ENCODE data around the gene APC2. TPM values are rescaled to one million over a fixed set of nuclear protein-coding genes. Genes with fewer than 3 reads are reported as not detected.

Gene APC2
- total RNA-seq, 1 donor from 2014 or later = 0.59 TPM

DNA sequence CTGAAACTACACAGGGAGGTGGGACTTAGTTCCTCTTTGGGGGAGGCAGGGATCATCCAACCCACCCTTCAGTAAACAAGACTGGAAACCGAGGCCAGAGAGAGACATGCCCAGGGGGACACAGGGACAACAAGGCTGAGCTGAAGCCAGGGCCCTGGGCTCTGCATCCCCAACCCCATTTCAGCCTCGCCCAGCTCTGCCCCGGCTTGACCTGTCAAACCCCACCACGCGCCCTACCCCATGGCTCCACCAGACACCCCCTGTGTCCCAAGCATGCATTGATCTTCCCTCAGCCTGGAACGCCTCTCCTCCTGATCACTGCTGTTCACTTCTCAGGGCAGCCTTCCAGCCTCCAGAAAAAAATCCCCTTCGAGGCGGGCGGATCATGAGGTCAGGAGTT is 2.0 kb upstream of the APC2 start:
- DNase-seq = no peak

DNA sequence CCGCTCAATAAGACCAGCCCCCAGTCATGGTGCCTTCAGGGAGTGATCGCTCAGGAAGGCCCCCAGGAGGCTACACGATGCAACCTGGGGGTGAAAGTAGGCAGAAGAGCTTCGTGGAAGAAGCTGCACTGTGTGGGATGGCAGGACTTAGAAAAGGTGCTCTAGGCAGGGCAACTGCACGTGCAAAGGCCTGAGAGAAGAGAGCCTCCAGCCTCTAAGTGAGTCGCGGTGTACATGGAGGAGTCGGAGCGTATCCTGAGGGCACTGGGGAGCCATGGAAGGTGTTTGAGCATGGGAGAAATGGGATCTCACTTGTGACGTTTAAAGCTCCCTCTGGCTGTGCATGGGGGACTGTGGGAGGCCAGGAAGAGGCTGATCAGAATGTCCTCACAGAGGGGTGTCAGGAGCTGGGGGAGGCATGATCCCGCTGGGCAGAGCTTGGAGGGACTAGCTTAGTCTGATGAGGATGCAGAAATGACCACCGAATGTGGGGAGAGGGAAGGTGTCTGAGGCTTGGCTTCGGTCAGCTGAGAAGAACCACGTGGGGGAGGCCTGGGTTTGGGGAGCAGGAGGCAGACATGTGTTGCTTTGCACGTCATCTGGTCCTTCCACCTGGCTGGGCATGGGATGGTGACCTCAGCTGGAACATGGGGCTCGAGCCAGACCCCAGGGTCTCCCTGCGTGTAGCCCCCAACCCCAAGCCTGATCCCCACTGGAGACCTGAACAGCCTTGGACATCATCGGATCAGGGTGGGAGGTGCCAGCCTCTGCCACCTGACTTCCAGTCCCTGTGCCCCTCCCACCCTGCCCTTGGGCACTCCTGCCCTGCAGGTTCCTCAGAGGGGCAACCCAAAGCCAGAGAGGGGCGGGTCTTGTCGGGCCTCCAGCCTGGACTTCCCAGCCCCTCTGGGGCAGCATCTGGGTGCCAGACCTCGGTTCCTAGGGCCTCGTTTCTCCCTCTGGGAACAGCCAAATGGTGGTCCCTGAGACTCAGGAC is 1.1 kb downstream of the APC2 start:
- no peak for DNase-seq

DNA sequence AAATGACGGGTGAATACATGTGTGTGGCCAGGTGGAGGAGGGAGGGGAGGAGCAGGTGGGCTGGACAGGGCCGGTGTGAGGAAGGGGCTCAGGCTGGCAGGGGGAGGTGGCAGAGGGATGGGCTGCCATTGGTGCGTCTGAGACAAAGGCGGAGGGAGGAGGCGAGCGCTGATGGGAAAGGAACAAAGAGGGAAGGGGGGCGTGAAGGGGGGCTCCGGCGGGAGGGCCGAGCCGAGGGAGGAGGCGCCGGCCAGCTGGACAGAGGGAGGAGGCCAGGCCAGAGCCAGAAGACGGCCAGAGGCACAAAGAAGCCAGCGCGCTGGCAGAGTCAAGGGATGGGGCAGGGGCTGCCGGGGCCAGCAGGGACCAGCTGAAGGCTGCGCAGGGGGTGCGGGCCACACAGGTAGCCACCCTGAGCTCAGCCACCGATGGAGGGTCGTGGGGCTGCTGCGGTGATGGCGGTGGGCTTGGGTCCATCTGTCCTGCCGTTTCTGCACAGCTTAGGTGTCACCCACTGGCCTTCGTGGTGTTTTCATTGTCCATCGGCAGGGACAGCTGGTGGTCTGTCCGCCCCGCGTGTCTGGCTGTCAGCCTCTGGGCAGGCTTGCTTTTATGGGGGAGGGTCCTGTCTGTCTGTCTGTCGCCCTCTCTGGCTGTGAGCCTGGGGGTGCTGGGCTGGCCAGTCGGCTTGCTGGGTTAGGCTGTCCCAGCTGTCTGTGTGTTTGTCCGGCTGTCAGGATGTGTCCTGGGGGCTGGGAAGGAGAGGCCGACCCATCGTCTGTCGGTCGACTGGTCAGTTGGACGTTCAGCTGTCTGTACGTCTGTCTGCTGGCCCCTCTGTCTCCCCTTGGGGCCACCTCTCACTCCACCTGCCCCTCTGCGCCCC is 2.2 kb downstream of the APC2 start:
- DNase-seq = no peak

DNA sequence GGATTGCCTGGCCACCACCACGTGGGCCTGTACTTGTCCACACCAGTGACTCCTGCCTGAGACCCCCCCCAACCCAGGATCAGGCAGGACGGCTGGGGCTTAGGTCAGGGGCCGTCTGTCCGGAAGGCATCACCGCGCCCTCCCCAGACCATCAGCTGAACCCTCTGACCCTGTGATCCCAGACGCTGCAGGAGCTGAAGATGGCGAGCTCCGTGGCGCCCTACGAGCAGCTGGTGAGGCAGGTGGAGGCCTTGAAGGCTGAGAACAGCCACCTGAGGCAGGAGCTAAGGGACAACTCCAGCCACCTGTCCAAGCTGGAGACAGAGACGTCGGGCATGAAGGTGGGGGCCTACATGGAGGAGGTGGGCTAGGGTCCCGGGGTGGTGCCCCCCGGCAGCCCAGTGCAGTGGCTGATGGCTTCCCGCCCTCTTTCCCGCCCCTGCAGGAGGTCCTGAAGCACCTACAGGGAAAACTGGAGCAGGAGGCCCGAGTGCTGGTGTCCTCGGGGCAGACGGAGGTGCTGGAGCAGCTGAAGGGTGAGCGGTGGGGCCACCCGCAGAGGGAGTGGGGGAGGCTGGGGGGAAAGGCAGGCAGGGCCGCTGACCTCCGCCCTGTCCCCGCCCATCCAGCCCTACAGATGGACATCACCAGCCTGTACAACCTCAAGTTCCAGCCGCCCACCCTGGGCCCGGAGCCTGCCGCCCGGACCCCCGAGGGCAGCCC is 3.0 kb downstream of the APC2 start:
- no peak for DNase-seq

DNA sequence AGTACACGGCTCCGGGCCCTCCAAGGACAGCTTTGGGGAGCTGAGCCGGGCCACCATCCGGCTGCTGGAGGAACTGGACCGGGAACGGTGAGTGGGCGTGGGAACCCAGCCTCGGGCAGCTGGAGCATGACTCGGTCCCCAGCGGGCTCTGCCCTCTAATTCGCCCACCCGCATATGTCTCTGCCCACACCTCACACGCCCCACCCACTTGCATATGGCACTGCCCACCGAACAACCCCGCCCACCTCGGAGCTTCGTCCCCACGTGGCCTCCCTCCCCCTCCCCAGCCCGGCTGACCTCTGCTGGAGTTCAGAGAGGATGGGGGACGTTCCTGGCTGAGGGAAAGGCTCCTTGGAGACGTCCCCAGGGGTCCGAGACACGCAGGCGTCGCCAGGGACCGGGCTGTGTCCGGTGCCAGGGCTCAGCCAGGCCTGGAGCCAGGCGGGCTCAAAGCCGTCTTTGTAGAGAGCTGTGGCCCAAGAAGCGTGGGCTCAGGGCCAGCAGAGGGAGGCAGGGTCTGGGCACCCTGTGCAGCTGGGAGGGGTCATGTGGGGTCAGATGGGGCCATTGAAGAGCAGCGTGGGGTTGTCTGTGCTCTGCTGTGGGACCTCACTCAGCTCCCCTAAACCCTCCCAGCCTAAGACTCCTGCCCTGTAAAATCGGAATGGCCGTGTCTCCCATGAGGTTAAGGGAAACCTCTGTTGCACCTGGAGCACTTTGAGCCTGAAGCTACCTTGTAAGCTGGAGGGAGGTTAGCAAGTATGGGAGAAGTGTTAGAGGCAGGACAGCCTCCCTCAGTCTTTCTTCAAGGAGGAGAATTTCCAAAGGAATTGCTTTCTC is 3.8 kb downstream of the APC2 start:
- no peak for DNase-seq

DNA sequence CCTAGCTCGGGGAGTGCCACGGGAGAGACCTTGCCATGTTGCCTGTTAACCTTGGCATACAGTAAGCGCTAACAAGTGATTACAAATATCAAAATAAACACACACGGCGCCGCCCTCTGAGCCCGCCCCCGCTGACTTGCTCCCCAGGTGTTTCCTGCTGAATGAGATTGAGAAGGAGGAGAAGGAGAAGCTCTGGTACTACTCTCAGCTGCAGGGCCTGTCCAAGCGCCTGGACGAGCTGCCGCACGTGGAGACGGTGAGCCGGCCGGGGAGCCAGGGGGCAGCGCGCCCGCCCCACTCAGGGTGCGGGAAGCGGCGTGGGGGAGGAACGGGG is 5.0 kb downstream of the APC2 start:
- no peak for DNase-seq

DNA sequence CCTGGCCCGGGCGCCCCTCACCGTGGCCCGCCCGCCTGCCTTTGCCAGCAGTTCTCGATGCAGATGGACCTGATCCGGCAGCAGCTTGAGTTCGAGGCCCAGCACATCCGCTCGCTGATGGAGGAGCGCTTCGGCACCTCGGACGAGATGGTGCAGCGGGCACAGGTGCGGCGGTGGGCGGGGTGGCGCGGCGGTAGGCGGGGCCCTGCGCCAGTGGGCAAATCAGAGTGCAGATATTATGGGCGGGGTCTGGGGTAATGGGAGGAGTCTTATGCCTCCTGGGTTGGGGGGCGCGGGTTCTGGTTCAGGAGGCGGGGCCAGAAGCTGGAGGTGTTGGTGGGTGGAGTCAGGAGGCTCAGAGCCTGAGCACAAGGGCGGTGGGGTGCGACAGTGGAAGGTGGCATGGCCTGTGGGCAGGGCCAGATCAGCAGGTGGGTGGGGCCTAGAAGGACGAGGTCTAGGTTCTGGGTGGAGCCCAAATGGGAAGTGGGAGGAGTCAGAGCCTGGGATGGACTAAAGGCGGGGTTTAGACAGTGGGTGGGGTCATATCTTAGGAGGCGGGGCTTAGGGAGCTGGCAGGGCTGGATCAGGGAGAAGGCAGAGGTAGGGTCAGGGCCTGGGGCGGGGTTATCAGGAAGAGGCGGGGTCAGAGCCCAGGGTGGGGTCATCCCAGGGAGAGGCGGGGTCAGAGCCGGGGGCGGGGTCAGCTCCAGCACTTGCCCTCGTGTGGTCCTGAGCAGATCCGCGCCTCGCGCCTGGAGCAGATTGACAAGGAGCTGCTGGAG is 5.6 kb downstream of the APC2 start:
- DNase-seq = no peak

DNA sequence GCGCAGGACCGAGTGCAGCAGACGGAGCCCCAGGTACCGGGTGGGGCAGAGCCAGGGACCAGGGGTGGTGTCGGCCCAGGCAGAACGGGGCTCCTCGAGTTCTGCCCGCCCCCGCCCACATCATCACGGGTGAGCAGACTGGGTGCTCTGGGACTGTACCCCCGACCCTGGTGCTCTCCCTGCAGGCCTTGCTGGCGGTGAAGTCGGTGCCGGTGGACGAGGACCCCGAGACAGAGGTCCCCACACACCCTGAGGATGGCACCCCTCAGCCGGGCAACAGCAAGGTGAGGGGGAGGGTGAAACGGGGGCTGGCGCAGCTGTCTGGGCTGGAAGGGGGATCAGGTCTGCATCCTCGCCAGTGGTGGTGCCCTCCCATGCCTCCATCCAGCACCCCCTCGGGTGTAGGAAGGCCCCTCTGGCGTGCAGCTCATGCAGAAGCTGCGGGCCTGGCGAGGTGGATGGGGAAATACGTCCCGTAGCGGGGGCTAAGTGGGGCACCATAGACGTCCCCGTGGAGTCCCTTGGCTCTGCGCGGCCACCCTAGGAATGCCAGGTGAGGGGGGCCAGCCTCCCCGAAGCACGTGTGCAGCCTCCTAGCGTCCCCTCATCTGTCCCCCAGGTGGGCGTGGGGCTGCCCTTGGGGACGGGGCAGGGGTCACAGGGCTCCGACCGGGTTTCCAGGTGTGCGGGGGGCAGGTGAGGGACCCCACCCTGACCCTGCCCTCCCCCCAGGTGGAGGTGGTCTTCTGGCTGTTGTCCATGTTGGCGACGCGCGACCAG is 6.4 kb downstream of the APC2 start:
- DNase-seq = no peak

DNA sequence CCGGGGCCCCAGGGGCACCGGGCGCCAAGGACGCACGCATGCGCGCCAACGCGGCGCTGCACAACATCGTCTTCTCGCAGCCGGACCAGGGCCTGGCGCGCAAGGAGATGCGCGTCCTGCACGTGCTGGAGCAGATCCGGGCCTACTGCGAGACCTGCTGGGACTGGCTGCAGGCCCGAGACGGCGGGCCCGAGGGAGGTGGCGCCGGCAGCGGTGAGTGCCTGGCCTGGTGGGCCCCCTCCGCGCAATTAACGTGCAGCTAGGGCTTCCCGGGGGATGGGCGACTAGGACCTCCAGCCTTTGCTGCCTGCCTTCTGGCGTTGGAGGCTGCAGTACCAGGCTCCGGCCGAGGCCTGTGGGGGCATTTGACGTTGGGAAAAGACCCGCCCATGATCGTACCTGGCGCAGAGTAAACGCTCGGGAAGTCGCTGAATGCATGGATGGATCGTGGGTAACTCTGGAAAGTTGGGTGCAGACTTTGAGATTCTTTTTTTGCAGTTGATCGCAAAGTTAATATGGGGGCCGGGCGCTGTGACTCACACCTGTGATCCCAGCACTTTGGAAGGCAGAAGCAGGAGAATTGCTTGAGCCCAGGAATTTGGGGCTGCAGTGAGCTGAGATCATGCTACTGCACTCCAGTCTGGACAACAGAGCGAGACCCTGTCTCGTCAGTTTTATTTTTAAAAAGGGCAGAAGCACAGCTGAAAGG is 7.3 kb downstream of the APC2 start:
- DNase-seq = no peak

DNA sequence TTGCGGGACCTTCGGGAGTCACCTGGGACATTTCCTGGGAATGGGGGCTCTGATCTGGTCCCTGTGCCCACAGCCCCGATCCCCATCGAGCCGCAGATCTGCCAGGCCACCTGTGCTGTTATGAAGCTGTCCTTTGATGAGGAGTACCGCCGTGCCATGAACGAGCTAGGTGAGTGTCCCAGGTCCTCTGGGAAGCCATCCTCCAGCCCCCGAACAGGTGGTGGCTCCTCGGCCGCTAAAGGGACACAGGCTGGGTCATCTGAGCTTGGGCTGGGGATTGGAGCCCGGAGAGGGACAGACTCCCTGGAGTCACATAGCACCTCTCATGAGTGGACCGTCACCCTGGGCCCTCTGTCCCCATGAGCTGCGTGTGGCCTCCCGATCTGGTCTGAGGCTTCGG is 8.0 kb downstream of the APC2 start:
- DNase-seq = no peak

DNA sequence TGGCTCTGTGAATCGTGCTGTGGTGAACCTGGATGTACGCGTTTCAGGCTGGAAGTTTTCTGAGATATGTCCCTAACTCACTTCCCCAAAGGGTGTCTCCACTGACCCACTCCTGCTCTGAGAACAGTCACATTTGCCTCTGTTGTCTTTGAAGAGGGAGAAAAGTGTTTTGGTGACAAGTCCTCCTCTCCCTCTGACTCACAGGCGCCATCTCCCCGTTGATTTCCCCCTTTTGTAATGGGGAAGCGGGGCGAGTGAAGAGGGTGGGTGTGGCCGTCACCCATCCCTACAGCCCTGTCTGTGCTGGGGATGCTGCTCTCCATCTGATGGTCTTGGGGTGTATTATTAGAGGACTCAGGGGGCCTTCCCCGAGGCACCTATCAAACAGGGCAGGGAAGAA is 9.6 kb downstream of the APC2 start:
- no peak for DNase-seq

DNA sequence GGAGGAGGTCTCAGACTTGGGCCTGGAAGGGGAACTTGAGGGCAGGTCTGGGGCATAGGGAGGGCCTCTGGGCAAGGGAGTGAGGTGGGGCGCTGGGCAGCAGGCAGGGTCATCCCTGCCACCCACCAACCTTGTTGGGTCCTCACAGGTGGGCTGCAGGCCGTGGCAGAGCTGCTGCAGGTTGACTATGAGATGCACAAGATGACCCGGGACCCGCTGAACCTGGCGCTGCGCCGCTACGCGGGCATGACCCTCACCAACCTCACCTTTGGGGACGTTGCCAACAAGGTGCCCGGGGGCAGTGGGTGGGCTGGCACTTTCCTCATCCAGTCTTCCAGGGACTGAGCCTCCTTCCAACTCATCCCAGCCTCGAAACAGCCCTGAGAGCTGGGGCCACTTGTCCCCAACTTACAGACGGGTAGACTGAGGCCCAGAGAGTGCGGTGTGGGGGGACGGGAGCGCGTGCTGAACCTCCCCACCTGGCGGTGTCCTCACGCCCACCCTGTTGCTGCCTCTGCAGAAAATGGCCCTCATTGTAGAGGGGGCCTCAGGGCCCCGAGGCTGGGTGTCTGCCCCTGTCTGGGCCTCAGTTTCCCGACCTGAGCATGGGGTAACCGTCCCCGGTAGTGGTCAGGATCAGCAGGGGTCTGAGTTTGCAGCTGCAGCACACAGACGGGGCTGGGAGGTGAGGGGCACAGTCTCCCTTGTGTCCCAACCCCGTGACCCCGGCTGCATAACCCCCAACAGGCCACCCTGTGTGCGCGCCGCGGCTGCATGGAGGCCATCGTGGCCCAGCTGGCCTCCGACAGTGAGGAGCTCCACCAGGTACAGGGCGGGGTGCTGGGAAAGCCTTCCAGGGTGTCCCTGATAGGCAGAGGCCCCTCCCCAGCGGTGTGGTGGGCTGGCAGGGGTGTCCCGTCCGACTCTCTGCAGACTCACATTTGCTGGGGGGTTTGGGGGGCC is 10.4 kb downstream of the APC2 start:
- no peak for DNase-seq

DNA sequence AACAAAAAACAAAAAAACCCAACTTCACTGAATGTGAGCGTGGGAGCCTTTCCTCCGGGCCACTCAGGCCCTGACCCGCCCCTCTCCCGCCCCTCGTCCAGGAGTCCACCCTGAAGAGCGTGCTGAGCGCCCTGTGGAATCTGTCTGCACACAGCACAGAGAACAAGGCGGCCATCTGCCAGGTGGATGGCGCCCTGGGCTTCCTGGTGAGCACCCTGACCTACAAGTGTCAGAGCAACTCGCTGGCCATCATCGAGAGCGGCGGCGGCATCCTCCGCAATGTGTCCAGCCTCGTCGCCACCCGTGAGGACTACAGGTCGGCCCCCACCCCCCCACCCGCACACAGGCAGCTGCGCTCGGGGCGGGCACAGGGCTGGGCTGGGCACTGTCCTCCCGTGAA is 11.9 kb downstream of the APC2 start:
- no peak for DNase-seq

DNA sequence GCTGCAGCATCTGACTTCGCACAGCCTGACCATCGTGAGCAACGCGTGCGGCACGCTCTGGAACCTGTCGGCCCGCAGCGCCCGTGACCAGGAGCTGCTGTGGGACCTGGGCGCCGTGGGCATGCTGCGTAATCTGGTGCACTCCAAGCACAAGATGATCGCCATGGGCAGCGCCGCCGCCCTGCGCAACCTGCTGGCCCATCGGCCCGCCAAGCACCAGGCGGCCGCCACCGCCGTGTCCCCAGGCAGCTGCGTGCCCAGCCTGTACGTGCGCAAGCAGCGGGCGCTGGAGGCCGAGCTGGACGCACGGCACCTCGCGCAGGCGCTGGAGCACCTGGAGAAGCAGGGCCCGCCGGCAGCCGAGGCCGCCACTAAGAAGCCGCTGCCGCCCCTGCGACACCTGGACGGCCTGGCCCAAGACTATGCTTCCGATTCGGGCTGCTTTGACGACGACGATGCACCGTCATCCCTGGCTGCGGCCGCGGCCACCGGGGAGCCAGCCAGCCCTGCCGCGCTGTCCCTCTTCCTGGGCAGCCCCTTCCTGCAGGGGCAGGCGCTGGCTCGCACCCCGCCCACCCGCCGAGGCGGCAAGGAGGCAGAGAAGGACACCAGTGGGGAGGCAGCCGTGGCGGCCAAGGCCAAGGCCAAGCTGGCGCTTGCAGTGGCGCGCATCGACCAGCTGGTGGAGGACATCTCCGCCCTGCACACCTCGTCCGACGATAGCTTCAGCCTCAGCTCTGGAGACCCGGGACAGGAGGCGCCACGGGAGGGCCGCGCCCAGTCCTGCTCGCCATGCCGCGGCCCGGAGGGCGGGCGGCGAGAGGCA is 15.5 kb downstream of the APC2 start:
- DNase-seq = no peak

DNA sequence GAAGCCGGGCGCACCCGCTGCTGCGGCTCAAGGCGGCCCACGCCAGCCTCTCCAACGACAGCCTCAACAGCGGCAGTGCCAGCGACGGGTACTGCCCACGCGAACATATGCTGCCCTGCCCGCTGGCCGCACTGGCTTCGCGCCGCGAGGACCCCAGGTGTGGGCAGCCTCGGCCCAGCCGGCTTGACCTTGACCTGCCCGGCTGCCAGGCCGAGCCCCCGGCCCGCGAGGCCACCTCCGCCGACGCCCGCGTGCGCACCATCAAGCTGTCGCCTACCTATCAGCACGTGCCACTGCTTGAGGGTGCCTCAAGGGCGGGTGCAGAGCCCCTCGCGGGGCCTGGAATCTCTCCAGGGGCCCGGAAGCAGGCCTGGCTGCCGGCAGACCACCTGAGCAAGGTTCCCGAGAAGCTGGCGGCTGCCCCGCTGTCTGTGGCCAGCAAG is 16.1 kb downstream of the APC2 start:
- DNase-seq = no peak

DNA sequence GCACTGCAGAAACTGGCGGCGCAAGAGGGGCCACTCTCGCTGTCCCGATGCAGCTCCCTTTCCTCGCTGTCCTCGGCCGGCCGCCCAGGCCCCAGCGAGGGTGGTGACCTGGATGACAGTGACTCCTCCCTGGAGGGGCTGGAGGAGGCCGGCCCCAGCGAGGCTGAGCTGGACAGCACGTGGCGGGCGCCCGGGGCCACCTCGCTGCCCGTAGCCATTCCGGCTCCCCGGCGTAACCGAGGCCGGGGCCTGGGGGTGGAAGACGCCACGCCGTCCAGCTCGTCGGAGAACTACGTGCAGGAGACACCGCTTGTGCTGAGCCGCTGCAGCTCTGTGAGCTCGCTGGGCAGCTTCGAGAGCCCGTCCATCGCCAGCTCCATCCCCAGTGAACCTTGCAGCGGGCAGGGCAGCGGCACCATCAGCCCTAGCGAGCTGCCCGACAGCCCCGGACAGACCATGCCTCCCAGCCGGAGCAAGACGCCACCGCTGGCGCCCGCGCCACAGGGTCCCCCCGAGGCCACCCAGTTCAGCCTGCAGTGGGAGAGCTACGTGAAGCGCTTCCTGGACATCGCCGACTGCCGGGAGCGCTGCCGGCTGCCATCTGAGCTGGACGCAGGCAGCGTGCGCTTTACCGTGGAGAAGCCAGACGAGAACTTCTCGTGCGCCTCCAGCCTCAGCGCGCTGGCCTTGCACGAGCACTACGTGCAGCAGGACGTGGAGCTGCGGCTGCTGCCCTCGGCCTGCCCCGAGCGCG is 16.7 kb downstream of the APC2 start:
- DNase-seq = no peak

DNA sequence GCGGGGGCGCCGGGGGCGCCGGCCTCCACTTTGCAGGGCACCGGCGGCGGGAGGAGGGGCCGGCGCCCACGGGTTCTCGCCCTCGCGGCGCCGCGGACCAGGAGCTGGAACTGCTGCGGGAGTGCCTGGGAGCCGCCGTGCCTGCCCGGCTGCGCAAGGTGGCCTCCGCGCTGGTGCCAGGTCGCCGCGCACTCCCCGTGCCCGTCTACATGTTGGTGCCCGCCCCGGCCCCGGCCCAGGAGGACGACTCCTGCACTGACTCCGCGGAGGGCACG is 17.2 kb downstream of the APC2 start:
- no peak for DNase-seq

All from skin of body (tissue), 2 donors.